IMR-90 (cell line): Measurements from ENCODE around the gene JPH4. TPM values are rescaled to one million over a fixed set of nuclear protein-coding genes. Genes with fewer than 3 reads are reported as not detected.

Experiments
- ATAC-seq: fragments of 200-7000 bp; cut with Tn5 transposase; 2 replicates; pipeline ENCODE4 v1.9.1; 2020; ENCODE audit warnings: low read depth, mild to moderate bottlenecking, moderate library complexity
- BruUV-seq: library from RNA; stranded (reverse); fragments of 400-500 nt; replicated peaks from 2 replicates; lab custom pipeline; 2021; lab: Mats Ljungman, UMichigan
- CTCF ChIA-PET: fragments of 300-600 bp; formaldehyde crosslinking; extraction: SDS; loops from one replicate; lab custom pipeline; 2021; ENCODE audit warnings: antibody characterized with exemption; lab: Yijun Ruan, JAX
- POLR2A ChIA-PET: fragments of 300-600 bp; sonication (Branson Sonifier 250); formaldehyde crosslinking; loops from one replicate; lab custom pipeline; 2022; ENCODE audit warnings: antibody characterized with exemption; ENCODE audit not compliant: unreplicated experiment; lab: Charles Lee
- DNase-seq: peaks from one replicate; pipeline ENCODE4 v3.0.0; 2013
- H2AFZ ChIP-seq: replicated peaks from 2 replicates; pipeline ENCODE3; 2013; ENCODE audit warnings: low read length, mild to moderate bottlenecking; ENCODE audit not compliant: poor library complexity
- H2AK5ac ChIP-seq: 2 replicates; pipeline ENCODE4 v1.6.1; 2013; ENCODE audit warnings: low read depth, low read length, inconsistent platforms
- H2AK9ac ChIP-seq: replicated peaks from 2 replicates; pipeline ENCODE3; 2013; ENCODE audit warnings: mild to moderate bottlenecking, low read depth, low read length, moderate library complexity; ENCODE audit not compliant: poor library complexity
- H2BK120ac ChIP-seq: 2 replicates; pipeline ENCODE4 v1.6.1; 2013; ENCODE audit warnings: low read depth, low read length, inconsistent platforms
- H2BK15ac ChIP-seq: 3 replicates; pipeline ENCODE4 v1.6.1; 2013; ENCODE audit warnings: low read depth, low read length, inconsistent platforms
- H2BK20ac ChIP-seq: 2 replicates; pipeline ENCODE4 v1.6.1; 2013; ENCODE audit warnings: low read depth, mild to moderate bottlenecking, inconsistent platforms, low read length, moderate library complexity
- H2BK5ac ChIP-seq: 2 replicates; pipeline ENCODE4 v1.6.1; 2013; ENCODE audit warnings: mild to moderate bottlenecking, low read depth, low read length, inconsistent platforms; ENCODE audit not compliant: poor library complexity, severe bottlenecking
- H3K14ac ChIP-seq: replicated peaks from 2 replicates; pipeline ENCODE4 v1.6.1; 2013; ENCODE audit warnings: low read depth, low read length, inconsistent platforms
- H3K18ac ChIP-seq: 2 replicates; pipeline ENCODE4 v1.6.1; 2013; ENCODE audit warnings: low read depth, low read length, control low read depth
- H3K23ac ChIP-seq: 2 replicates; pipeline ENCODE4 v1.6.1; 2013; ENCODE audit warnings: low read depth, low read length, inconsistent platforms
- H3K27ac ChIP-seq: 2 replicates; pipeline ENCODE4 v1.5.1; 2013; ENCODE audit warnings: mild to moderate bottlenecking, control low read depth, low read length; ENCODE audit not compliant: insufficient read depth
- H3K27me3 ChIP-seq: 2 replicates; pipeline ENCODE4 v1.6.1; 2013; ENCODE audit warnings: low read length; ENCODE audit not compliant: control insufficient read depth, insufficient read depth
- H3K36me3 ChIP-seq: 2 replicates; pipeline ENCODE4 v1.6.1; 2013; ENCODE audit warnings: low read length, mixed read lengths; ENCODE audit not compliant: control insufficient read depth, insufficient read depth
- H3K4ac ChIP-seq: 2 replicates; pipeline ENCODE4 v1.6.1; 2013; ENCODE audit warnings: low read depth, low read length, inconsistent platforms
- H3K4me1 ChIP-seq: 2 replicates; pipeline ENCODE4 v1.6.1; 2013; ENCODE audit warnings: low read length, mixed read lengths; ENCODE audit not compliant: control insufficient read depth, insufficient read depth
- H3K4me2 ChIP-seq: 2 replicates; pipeline ENCODE4 v1.6.1; 2013; ENCODE audit warnings: low read depth, mild to moderate bottlenecking, control low read depth, low read length, moderate library complexity
- H3K4me3 ChIP-seq: 2 replicates; pipeline ENCODE4 v1.5.1; 2013; ENCODE audit warnings: low read depth, mild to moderate bottlenecking, control low read depth, low read length, moderate library complexity; ENCODE audit not compliant: insufficient read depth
- H3K56ac ChIP-seq: 2 replicates; pipeline ENCODE4 v1.6.1; 2013; ENCODE audit warnings: low read length, inconsistent platforms; ENCODE audit not compliant: insufficient read depth; ENCODE audit errors: extremely low read depth
- H3K79me1 ChIP-seq, 2 experiments: 2 replicates each; pipeline ENCODE4 v1.6.1; 2013; ENCODE audit warnings: low read length in 2 of 2, inconsistent platforms in 1 of 2, low read depth in 1 of 2
- H3K9ac ChIP-seq: 2 replicates; pipeline ENCODE4 v1.6.1; 2013; ENCODE audit warnings: low read depth, low read length, control low read depth
- H3K9me1 ChIP-seq: 2 replicates; pipeline ENCODE4 v1.6.1; 2013; ENCODE audit warnings: low read length, inconsistent platforms; ENCODE audit not compliant: insufficient read depth
- H3K9me3 ChIP-seq: 2 replicates; pipeline ENCODE4 v1.6.1; 2013; ENCODE audit warnings: low read length; ENCODE audit not compliant: control insufficient read depth, insufficient read depth
- H4K20me1 ChIP-seq: 2 replicates; pipeline ENCODE4 v1.6.1; 2013; ENCODE audit warnings: low read length, inconsistent platforms; ENCODE audit not compliant: insufficient read depth
- H4K5ac ChIP-seq: 2 replicates; pipeline ENCODE4 v1.6.1; 2013; ENCODE audit warnings: mild to moderate bottlenecking, low read depth, low read length, control low read depth
- H4K8ac ChIP-seq, 2 experiments: 2 replicates each; pipeline ENCODE4 v1.6.1; 2013; ENCODE audit warnings: low read depth in 2 of 2, low read length in 2 of 2, control low read depth in 1 of 2, inconsistent platforms in 1 of 2
- H4K91ac ChIP-seq: 2 replicates; pipeline ENCODE4 v1.6.1; 2013; ENCODE audit warnings: low read depth, low read length, inconsistent platforms; ENCODE audit not compliant: insufficient read depth
- CEBPB ChIP-seq: IDR thresholded peaks from 2 replicates; pipeline ENCODE4 v1.6.1; 2012; ENCODE audit warnings: low read depth, low read length, improper control_type of control experiment
- CTCF ChIP-seq: conservative IDR thresholded peaks from 2 replicates; pipeline ENCODE4 v1.5.1; 2012; ENCODE audit warnings: mild to moderate bottlenecking, low read depth, low read length, improper control_type of control experiment
- FOS ChIP-seq: fragments of 150-350 bp; IDR thresholded peaks from 2 replicates; pipeline ENCODE4 v1.6.1; 2016; ENCODE audit warnings: low read depth, low read length
- RAD21 ChIP-seq: IDR thresholded peaks from 2 replicates; pipeline ENCODE4 v1.6.1; 2012; ENCODE audit warnings: low read length, improper control_type of control experiment
- RCOR1 ChIP-seq: IDR thresholded peaks from 2 replicates; pipeline ENCODE4 v1.6.1; 2012; ENCODE audit warnings: mild to moderate bottlenecking, low read length, improper control_type of control experiment; ENCODE audit not compliant: insufficient replicate concordance
- RFX5 ChIP-seq: IDR thresholded peaks from 2 replicates; pipeline ENCODE4 v1.8.0; 2012; ENCODE audit warnings: low read depth, mild to moderate bottlenecking, low read length, moderate library complexity
- WGBS, 2 experiments: methylation state at CpG; one replicate each; pipeline versions ENCODE4 v1.1.5 to v1.1.7; 2013; ENCODE audit warnings: missing lambda C conversion rate in 2 of 2; ENCODE audit not compliant: insufficient read length in 1 of 2; ENCODE audit errors: extremely low coverage in 2 of 2; 5-methylcytosine and 5-hydroxymethylcytosine counted together
- dilution Hi-C: fragments of 300-500 bp; cut with HindIII; formaldehyde crosslinking; loops from one replicate; pipeline ENCODE4 v1.14.3; 2018; ENCODE audit warnings: low sequenced_read_pairs; ENCODE audit not compliant: unreplicated experiment
- in situ Hi-C: fragments of 300-500 bp; cut with MboI; formaldehyde crosslinking; loops from 3 replicates; pipeline ENCODE4 v1.14.3; 2019; ENCODE audit warnings: low sequenced_read_pairs, inconsistent platforms, mixed read lengths
- intact Hi-C: fragments of 100-400 bp; cut with micrococcal nuclease; formaldehyde crosslinking; loops from 2 replicates; pipeline ENCODE4 v1.10.0; 2022
- polyA plus RNA-seq, 3 experiments: library from polyadenylated mRNA; depleted of rRNA; stranded (reverse); fragments of >200 nt; gene quantifications; 2 replicates each; pipeline ENCODE4 v1.2.3, GENCODE V29; 2012; ENCODE audit warnings: low replicate concordance in 1 of 3
- total RNA-seq: library from RNA; depleted of rRNA; stranded (reverse); fragments of >200 nt; gene quantifications from 2 replicates; pipeline ENCODE4 v1.2.3, GENCODE V29; 2012

Gene JPH4
- total and polyA plus RNA-seq, 2 of the 4 experiments (the other 2 are of a cell fraction): not detected

DNA sequence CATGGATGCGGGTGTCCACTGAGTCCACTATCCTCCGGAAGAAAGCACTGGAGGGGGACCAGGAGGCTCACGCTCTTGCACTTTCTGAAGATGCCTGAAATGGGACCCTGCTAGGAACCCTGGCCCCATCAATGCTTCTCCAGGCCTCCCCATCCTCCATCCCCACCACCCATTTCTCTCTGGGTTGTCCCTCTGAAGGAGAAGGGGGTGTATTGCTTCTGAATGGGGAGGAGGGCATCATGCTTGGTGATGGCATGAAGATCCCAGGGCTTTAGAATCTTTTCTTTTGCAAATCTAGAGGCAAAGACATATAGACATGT, 681 bp upstream of the JPH4 start:
- no peaks in the 10 kb centered on the region for H3K79me1 ChIP-seq
- no peak overlapping the region for H3K56ac ChIP-seq
- H3K4me3 ChIP-seq: no peak overlapping the region
- no peak overlapping the region for H4K8ac ChIP-seq
- H2AK9ac ChIP-seq: no peak overlapping the region
- H3K9ac ChIP-seq: no peak overlapping the region
- no peak overlapping the region for H2AK5ac ChIP-seq
- no peak overlapping the region for H3K4ac ChIP-seq
- no peak overlapping the region for H3K14ac ChIP-seq
- BruUV-seq: no TSS peak
- no peak overlapping the region for H3K18ac ChIP-seq
- dilution Hi-C loops (no loop called here), in situ Hi-C loops (no loop called here), intact Hi-C loops (no loop called here)
- H4K5ac ChIP-seq: no peak overlapping the region
- H3K36me3 ChIP-seq: no peaks in the 10 kb centered on the region
- no peak overlapping the region for H3K27ac ChIP-seq
- H3K23ac ChIP-seq: no peak overlapping the region
- CTCF ChIA-PET: no interaction called here
- H3K4me1 ChIP-seq: no peaks in the 10 kb centered on the region
- TF ChIP-seq RFX5 (no peak), RCOR1 (no peak), CEBPB (no peak), CTCF (no peak), FOS (no peak), RAD21 (no peak)
- H4K20me1 ChIP-seq: no peaks in the 10 kb centered on the region; the same call in 1 of the 2 replicates
- no peak overlapping the region for H2BK20ac ChIP-seq
- WGBS, 2 experiments: 0% methylated on average over 1 of the region's 3 CpGs; no CpG with 5 or more reads in 1 of the 2 experiments
- no peaks in the 10 kb centered on the region; the same call in 1 of the 2 replicates for H3K9me3 ChIP-seq
- DNase-seq (no peak), ATAC-seq (no peak)
- POLR2A ChIA-PET: no interaction called here
- no peak overlapping the region for H4K91ac ChIP-seq
- no peaks in the 10 kb centered on the region for H3K9me1 ChIP-seq
- peaks cover 58% of the 10 kb centered on the region for H3K27me3 ChIP-seq
- H2AFZ ChIP-seq: no peak overlapping the region
- no peak overlapping the region for H2BK5ac ChIP-seq
- no peak overlapping the region for H2BK15ac ChIP-seq
- no peak overlapping the region for H3K4me2 ChIP-seq
- H2BK120ac ChIP-seq: no peak overlapping the region
